SH-SY5Y (cell line): Measurements from ENCODE around the gene KLHL12.

Experiments used
- GATA2 ChIP-seq: IDR thresholded peaks from 2 replicates; pipeline ENCODE4 v1.6.1; 2011; ENCODE audit warnings: mild to moderate bottlenecking, low read depth, low read length
- GATA3 ChIP-seq: IDR thresholded peaks from 2 replicates; pipeline ENCODE4 v1.6.1; 2011; ENCODE audit warnings: low read depth, mild to moderate bottlenecking, low read length, moderate library complexity

DNA sequence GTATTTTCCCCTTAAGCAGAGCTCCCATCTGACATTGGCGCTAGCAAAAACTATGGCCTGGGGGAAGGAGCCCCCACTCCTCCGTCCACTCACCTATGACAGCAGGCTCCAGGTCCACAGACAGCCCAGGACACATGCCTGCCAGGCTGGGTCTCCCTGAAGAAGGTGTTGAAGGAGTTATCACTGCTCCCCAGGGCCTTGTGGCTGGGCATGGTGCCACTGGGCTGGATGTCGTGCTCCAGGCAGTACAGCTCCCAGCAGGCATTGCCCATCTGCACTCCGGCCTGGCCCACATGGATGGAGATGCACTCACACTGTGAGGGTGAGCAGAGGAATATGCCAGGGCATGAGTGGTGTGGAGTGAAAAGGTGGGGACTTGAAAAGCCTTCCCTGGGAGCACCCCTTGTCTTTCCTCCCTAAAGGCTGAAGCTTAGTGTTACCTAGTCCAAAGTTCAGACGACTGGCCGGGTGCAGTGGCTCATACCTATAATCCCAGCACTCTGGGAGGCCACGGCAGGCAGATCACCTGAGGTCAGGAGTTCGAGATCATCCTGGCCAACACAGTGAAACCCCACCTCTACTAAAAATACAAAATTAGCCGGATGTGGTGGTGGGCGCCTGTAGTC, 68.1 kb downstream of the KLHL12 start:
- no peak for TF ChIP-seq GATA3
- TF ChIP-seq GATA2, result no peak
